HG03139 (cell line): ENCODE data around the gene UBTD2.
"Not testable (repeated sequence)": the region's sequence is repeated elsewhere in the genome, so short reads cannot be mapped to it uniquely, and the experiment has no call there.

Experiments used
- ATAC-seq: cut with Tn5 transposase; IDR thresholded peaks from one replicate; pipeline ENCODE4 v1.9.1; 2021; ENCODE audit not compliant: unreplicated experiment

UBTD2 gene

GRCh38 chr5:172199446-172199845, 84.1 kb downstream of the UBTD2 start:
- ATAC-seq = no peak

GRCh38 chr5:172197775-172198174, 85.8 kb downstream of the UBTD2 start:
- ATAC-seq = not testable (repeated sequence)

GRCh38 chr5:172194985-172195774, 88.4 kb downstream of the UBTD2 start:
- no peak for ATAC-seq

GRCh38 chr5:172193872-172194271, 89.7 kb downstream of the UBTD2 start, which contains the start of gene EFCAB9:
Gene EFCAB9, plus strand, starts transcription at chr5:172194172. Its CDS starts 1 bp downstream, at chr5:172194173.
- ATAC-seq = no peak

GRCh38 chr5:172189693-172190296, 93.8 kb downstream of the UBTD2 start:
- no peak for ATAC-seq

GRCh38 chr5:172188893-172189692, 94.5 kb downstream of the UBTD2 start:
- ATAC-seq = no peak

- peak; percentile 69 for ATAC-seq
Observed at GRCh38 chr5:172188033-172188892, 95.3 kb downstream of the UBTD2 start, which contains the start of gene STK10. Gene STK10, minus strand, starts transcription at chr5:172188224. Its CDS starts 182 bp downstream, at chr5:172188042.

GRCh38 chr5:172187118-172188032, 96.2 kb downstream of the UBTD2 start:
- ATAC-seq = peak; percentile 25

- no peak for ATAC-seq
Observed at GRCh38 chr5:172186114-172186695, 97.4 kb downstream of the UBTD2 start.

GRCh38 chr5:172185096-172185461, 98.5 kb downstream of the UBTD2 start:
- no peak for ATAC-seq

- ATAC-seq = no peak
Observed at GRCh38 chr5:172183881-172184280, 99.7 kb downstream of the UBTD2 start.

- no peak for ATAC-seq
Observed at GRCh38 chr5:172182291-172182690, 101.3 kb downstream of the UBTD2 start.

GRCh38 chr5:172180936-172181335, 102.6 kb downstream of the UBTD2 start:
- no peak for ATAC-seq

- peak; percentile 33 for ATAC-seq
Observed at GRCh38 chr5:172178991-172179989, 104.3 kb downstream of the UBTD2 start.

- no peak for ATAC-seq
Observed at GRCh38 chr5:172178301-172178987, 105.1 kb downstream of the UBTD2 start.

- ATAC-seq = no peak
Observed at GRCh38 chr5:172177176-172177575, 106.4 kb downstream of the UBTD2 start.

GRCh38 chr5:172175263-172175719, 108.3 kb downstream of the UBTD2 start:
- ATAC-seq = peak; percentile 50
